Tibial nerve (tissue), 3 donors: Measurements from ENCODE around the gene NIPAL3.

Experiments used
- POLR2A ChIP-seq, 2 donors: fragments of 450-650 bp; IDR thresholded peaks; one replicate each; pipeline ENCODE4 v1.6.1; 2017; ENCODE audit warnings: antibody characterized with exemption in 2 of 2, mild to moderate bottlenecking in 2 of 2, moderate library complexity in 2 of 2
- TF ChIP-seq, protein P1 (sequence below), 5 experiments: fragments of 200-600 bp in 3 of 5; fragments of 450-650 bp in 2 of 5; sonication (generic) in 3 of 5; IDR thresholded peaks; one replicate each; pipeline ENCODE4 v1.5.1; 2016 to 2019; ENCODE audit warnings: antibody characterized with exemption in 5 of 5, mild to moderate bottlenecking in 3 of 5, moderate library complexity in 2 of 5

DNA sequence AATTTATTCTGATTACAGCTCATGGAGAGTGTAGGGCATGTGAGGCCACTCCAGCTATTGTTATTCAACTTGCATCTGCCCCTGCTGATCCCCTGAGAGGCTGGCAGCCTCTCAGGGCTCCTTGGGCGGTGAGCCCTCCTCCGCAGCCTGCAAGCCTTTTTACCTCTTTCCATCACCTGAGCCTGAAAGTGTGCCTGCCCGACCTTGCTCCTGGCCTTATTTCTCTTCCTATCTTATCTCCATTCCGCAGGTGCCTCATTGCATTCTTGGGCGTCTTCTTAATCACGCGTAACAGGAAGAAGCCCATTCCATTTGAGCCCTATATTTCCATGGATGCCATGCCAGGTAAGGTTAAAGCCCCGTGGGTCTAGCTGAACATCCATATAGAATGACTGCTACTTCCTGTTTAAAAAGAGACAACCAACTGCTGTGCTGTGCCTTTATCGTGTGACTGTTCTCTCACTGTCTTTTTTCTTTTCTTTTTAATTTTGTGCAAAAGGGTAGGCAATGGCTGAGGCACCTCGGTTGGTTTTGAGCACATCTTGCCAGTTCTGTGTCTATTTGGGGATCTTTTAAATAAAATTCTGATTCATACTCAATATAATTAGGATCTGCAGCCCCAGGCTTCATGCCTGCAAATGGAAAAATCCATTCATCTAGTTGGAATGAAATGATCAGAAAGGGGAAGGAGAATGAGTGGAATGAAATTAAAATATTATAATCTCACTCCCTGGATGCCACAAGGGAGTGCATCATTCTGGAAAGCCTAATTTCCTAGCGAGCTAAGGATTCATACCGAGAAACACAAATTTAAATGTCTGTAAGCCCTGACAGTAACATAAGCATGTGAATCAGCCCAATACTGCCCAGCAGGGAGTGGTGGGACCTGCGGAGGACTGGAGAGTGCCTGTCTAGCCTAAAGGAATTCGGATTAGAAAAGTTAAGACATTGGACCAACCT lies 48.5 kb downstream of the NIPAL3 start:
- TF ChIP-seq, protein P1, sequence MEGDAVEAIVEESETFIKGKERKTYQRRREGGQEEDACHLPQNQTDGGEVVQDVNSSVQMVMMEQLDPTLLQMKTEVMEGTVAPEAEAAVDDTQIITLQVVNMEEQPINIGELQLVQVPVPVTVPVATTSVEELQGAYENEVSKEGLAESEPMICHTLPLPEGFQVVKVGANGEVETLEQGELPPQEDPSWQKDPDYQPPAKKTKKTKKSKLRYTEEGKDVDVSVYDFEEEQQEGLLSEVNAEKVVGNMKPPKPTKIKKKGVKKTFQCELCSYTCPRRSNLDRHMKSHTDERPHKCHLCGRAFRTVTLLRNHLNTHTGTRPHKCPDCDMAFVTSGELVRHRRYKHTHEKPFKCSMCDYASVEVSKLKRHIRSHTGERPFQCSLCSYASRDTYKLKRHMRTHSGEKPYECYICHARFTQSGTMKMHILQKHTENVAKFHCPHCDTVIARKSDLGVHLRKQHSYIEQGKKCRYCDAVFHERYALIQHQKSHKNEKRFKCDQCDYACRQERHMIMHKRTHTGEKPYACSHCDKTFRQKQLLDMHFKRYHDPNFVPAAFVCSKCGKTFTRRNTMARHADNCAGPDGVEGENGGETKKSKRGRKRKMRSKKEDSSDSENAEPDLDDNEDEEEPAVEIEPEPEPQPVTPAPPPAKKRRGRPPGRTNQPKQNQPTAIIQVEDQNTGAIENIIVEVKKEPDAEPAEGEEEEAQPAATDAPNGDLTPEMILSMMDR (IDR thresholded peaks at IDR 0.05) = no peak
- no peak for TF ChIP-seq POLR2A (IDR thresholded peaks at IDR 0.05)
